HTERT RPE-1 (cell line): ENCODE results near the gene GPR27.

Experiments used
- in situ Hi-C: fragments of 300-500 bp; cut with MboI; formaldehyde crosslinking; loops from 4 replicates; pipeline ENCODE4 v1.14.3; 2020; ENCODE audit warnings: low sequenced_read_pairs

Gene GPR27

DNA sequence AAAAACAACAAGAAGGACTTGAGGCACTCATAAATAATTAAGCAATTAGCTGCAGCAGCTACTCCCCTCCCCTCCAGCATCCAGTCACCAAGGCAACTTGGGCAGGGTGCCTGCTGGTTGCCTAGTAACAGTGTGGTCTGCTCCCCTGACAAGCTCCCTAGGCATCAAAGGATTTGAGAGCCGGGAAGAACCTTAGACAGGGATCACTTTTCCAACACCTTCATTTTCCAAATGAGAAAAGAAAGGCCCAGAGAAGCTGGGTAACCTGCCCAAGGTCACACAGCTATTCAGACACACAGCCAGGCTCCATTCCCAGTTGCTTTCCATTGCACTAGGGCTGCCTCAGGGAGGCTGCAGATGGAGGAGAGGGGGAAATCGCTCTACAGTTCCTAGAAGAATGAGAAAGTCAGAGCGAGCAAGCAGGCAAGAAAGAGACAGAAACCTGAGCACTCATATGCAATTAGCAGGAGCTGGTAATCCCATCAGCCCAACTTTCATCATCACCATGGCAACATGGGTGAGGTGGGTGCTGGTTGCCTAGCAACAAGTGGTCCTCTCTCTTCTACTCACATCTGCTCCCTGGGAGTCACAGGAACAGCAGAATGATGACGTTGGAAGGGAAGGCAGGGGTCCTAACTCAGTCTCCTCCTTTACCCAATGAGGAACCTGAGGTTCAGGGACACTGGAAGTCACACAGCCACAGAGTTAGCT lies 24.9 kb upstream of the GPR27 start:
- in situ Hi-C loops, result no loop called here

DNA sequence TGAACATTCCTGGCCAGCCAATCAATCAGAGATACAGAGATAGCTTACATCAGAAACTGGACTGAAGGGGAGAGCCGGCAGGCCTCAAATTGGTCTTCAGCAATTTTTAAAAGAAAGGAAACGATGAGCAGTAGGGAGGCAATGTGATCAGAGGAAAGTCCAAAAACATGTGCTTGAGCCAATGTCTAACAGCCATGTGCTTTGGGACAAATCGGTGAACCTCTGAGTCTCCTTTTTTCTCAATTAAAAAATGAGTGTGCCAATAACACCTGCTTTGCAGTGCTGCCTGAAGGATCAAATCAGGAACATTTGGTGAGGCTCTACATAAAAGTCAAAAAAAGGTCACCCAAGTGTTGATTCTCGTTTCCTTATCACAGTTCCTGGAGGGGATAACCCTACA lies 21.0 kb upstream of the GPR27 start:
- in situ Hi-C loops, result no loop called here

DNA sequence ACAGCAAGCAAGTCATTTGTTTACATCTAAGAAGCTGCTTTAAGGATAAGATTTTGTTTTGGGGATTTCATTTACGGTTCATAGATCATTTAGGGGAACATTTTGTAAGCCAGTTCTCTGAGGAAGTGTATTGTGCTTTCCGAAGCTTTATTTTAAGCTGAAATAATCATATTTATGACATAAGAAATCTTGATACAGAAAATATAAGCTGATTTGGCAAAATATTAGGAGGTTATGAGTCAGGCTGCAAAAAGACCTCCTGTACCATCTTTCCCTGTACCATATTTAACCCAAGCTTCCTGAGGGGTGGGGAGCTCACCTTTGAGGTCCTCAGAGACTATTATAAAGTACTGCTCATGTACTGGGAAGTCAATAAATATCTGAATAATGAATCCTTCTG lies 20.3 kb upstream of the GPR27 start:
- in situ Hi-C loops, result no loop called here

DNA sequence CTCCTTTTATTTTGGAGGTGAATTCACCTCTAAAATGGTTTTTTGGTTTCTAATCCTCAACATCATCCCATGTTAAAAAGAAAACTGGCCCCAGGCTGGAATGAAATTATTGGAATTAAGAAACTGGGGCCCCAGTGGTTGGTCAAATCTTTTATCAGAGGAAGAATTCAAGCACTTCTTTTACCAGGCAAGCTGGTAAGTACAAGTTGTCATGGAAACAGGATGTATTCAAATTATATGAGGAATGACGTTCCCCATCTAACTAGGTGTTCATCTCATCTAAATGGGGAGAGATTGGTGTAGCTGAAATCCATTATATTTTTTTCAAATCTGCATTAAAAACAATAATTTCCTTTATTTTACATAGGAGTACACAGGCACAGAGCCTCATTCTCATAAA lies 18.8 kb upstream of the GPR27 start:
- in situ Hi-C loops, result no loop called here

DNA sequence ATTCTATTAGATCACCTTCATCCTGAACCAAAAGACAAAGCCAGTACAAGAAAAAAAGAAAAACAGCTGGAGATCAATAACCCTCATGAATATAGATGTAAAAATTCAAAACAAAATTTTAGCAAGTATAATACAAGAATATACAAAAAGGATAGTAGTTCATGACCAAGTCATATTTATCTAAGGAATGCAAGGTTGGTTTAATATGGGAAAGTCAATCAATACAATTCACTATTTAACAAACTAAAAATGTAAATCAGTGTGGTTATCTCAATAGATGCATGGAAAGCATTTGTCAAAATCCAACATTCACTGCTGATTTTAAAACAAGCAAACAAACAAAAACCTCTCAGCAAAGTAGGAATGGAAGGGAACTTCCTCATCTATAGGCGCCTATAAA lies 11.0 kb upstream of the GPR27 start:
- in situ Hi-C loops, result no loop called here

DNA sequence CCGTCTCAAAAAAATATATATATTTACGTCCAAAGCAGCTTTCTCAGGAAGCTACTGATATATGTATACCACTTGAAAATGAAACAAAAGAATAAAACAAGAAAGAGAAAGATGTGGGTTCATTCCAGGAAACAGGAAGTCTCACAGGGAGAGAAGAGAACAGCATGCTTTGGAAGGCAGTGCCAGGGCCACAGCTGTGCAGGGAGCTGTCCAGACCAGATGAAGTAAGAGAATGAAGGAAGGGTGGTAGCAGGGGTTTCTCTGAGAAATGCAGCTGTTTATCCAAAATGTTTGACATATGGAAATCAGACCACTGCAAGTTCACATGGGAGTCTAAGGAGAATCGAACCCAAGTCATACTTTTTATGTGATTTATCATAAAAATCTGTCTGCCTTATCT lies 8.9 kb upstream of the GPR27 start:
- in situ Hi-C loops, result no loop called here

DNA sequence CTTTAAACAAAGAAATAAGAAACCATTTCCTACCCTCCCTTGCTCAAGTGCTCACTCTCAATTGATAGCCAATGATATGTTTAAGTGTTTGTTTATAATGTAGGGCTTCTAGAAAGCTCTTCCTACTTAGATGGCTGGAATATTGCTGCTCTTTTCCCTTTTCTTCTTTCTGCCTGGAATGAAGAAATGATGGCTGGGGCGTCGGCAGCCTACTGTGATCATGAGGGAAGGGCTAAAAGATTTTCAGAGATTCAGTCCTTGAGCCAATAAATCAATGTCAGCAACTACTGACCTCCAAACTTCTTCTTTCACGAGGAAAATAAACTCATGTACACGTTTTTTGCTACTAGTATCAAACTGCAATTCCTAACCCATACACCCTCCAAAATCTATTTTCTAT lies 2.1 kb upstream of the GPR27 start:
- in situ Hi-C loops, result no loop called here

DNA sequence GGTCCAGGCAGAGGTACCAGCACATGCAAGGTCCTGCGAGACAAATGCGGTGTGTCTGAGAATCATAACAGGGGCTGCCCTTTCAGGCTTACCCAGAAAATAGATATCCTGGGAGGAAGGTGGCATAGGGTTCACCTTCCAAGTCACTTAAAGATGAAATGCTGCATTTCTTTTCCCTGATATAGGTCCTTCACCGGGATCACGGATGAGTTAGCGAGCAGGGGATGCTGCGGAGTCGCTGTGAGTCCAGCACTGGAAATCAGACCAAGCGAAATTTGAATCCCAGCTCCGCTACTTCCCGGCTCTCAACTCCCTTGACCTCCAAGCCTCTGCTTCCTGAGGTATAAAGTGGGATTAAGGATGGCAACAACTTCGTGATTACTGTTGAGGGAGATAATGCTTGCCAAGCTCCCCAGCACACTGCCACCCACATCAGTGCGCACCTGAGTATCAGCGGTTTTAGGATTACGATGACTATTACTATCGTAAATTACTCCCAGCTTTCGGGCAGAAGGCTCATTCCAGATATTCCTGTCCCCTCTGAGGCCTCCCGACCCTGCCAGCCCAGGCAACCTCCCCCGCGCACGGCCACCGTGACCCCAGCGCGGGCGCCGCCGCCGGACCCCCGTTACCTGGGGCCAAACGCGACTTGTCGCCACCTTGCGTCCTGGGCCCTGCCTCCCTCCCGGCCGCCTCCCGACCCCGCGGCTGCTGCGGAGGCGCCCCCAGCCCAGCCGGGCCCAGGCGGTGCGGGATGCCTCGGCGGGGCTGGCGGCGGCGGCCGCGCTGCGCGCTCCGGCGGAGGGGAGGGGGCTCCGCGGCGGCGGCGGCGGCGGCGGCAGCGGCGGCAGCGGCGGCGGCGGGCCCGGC lies 589 bp upstream of the GPR27 start:
- in situ Hi-C loops, result no loop called here

DNA sequence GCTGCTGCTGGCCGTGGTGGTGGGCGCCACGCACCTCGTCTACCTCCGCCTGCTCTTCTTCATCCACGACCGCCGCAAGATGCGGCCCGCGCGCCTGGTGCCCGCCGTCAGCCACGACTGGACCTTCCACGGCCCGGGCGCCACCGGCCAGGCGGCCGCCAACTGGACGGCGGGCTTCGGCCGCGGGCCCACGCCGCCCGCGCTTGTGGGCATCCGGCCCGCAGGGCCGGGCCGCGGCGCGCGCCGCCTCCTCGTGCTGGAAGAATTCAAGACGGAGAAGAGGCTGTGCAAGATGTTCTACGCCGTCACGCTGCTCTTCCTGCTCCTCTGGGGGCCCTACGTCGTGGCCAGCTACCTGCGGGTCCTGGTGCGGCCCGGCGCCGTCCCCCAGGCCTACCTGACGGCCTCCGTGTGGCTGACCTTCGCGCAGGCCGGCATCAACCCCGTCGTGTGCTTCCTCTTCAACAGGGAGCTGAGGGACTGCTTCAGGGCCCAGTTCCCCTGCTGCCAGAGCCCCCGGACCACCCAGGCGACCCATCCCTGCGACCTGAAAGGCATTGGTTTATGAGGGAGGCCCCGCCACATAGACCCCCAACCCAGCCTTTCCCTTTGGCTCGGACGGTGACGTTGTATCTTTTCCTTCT lies 1.1 kb downstream of the GPR27 start:
- in situ Hi-C loops, result no loop called here

DNA sequence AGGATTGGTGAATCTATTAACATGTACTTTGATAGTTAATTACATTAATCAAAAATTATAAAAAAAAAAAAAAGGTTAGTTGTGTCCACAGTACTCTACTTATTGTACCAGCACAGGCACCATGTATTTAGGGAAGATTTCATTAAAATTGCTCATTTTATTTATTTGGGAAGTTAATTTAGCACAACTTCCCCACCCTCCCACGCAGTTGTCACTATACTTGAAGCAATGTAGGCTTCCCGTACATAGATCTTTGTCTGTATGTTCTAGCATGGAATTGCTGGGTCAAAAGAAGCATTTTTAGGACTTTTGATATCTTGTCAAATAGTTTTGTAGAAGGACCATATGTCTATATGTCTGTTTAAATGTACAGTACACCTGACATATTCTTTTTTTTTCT lies 4.4 kb downstream of the GPR27 start:
- in situ Hi-C loops, result no loop called here

DNA sequence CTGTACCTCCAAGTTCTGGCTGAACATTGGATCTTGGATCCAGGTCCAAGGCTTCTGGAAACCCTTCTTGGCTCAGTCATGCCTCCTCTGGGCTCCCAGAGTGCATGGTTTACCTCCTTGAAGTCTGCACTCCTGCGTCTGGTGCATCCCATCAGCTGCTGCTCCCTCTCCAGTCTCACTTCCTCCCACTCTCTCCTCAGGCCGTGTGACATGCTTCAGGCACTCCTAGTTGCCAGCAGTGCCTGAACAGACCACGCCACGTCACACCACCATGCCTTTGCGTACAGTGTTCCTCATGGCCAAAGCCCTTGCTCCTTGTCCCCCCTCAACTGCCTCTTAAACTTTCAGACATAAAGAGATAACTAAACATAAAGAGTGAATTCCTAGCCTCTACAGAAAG lies 5.7 kb downstream of the GPR27 start:
- in situ Hi-C loops, result no loop called here

DNA sequence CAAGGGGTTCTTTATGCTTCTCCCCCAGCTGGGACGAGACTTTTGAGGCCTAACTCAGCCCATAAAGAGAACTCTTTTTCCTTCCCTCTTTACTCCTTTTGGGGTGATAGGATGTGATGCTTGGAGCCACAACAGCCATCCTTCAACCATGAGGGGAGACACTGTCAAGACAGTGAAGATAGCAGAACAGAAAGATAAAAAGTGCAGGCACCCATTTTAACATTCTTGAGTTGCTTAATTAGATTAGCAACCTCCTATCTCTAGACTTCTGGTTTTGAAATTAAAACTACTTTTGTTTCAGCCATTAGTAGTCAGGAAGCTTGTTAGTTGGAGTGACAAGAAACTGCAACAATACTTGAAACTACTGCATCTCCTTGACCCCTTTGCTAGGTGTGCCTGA lies 6.5 kb downstream of the GPR27 start:
- in situ Hi-C loops, result no loop called here

DNA sequence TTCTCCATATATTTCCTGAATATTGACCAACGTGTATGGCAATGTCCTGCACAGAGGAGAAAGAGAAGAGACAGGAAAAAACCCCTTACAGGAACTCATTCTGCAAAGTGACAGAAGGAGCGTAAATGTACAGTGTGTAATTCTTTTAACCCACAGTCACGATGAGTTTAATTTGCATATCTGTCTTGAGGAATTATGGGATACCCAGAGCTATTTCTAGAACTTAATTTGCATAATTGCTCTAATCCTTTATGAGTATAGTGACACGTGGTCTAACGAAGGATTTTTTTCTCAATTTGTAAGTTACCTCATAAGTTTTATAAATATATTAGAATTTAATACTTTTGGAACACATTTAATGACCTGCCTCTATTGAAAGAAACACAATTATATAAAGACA lies 9.8 kb downstream of the GPR27 start:
- in situ Hi-C loops, result no loop called here

DNA sequence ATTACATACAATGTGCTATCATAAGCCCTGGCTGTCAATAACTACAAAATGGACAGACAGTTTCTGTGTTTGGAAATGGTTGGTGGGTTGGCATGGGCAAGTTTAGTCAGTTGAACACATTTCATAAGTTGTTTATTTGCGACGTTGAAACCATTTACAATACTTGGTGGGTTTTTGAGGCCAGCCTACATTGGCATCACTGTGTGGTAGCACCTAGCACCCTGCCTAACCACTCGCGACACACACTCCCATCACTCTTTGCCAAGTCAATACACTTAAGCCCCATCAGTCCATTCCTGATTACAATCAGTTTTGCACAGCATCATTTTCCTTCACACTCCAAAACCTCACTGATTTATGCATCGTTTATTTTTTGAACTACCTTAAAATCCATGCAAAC lies 17.5 kb downstream of the GPR27 start:
- in situ Hi-C loops, result no loop called here

DNA sequence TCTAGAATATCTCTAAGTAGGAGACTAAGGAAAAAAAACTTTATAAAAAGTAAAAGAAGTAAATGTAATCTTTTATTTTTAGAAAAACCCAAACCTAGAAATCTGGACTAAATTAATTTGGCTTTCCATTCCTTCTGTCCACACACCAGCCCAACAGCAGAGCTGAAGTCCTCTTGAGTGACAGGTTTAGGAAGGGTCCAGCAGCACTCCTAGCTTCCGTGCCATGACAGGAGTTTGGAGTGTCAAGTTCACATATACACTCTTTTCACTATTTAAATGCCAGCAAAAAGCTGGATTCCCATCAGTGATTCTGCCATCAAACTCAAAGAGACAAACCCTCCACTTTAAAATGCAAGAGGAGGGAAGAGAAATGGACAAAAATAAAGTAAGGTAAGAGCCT lies 18.2 kb downstream of the GPR27 start:
- in situ Hi-C loops, result no loop called here

DNA sequence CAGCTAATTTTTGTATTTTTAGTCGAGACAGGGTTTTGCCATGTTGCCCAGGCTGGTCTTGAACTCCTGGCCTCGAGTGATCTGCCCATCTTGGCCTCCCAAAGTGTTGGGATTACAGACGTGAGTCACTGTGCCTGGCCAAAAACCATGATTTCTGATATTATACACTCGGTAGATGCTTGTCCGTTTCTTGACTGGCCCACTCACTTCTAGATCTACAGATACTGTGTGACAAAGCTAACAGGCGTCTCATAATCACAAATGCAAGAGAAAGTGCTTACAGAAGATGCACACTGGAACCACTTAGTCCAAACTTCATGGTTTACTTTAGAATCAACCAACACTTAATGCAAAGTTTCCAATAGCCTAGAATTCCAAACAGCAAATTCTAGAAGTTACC lies 22.9 kb downstream of the GPR27 start:
- in situ Hi-C loops, result no loop called here

DNA sequence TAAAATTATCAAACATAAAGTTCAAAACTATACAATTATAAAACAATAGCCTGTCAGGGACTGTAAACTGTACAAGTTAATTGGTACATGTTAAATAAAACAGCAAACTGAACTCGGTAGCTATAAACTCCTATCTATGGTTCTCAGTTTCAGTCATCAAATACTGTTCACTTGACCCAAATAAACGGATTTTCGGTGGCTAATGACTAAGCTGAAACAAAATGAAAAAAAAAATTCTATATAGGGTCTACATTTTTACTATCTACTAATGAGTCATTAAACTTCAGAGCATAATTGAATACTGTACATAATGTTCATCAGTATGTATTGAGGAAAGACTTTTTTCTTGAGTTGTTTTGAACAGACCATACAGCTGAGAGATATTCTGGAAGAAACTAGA lies 24.7 kb downstream of the GPR27 start:
- in situ Hi-C loops, result no loop called here

DNA sequence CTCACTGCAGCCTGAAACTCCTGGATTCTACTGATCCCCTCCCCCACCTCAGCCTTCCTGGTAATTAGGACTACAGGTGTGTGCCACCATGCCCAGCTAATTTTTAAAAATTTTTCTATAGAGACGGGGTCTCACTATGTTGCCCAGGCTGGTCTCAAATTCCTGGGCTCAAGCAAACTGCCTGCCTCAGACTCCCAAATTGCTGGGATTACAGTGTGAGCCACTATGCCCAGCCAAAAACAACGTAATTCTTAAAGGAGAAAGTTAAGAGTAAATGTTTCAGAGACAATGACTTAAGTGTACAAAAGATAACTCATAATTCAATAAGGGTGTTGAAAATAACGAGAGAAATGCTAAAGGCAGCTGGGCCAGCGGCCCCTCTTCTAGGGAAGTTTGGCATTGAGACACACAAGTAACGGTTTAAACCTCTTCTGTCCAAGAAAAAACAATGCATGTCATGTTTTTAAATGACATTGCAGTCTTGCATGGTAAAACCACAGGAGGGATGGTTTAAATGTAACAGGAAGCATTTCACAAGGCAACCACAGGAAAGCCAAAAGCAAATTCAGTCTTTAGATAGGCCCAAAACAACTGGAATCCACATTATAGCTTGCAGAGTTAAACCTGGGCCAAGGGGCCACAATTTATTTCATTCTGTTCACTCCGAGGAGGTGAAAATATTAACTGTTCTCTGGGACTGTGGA lies 26.2 kb downstream of the GPR27 start:
- in situ Hi-C loops, result no loop called here

DNA sequence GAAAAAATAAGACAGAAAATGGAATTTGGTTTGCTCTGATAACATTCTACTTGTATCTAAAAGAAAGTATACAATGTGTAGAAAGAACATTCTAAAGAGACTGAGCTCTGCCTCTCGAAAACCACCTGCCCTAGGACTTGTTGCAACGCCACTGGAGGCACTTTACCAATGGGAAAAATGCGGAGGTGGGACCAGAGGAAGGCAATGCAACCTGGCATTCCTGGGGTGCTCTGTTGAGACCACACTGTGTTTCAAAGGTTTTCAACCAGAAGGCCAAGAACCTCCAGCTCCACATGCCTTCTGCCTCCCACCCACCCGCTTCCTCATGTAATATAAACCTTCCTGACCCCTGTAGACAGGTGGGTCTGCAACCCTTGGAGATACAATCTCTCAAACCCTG lies 26.8 kb downstream of the GPR27 start:
- in situ Hi-C loops, result no loop called here

DNA sequence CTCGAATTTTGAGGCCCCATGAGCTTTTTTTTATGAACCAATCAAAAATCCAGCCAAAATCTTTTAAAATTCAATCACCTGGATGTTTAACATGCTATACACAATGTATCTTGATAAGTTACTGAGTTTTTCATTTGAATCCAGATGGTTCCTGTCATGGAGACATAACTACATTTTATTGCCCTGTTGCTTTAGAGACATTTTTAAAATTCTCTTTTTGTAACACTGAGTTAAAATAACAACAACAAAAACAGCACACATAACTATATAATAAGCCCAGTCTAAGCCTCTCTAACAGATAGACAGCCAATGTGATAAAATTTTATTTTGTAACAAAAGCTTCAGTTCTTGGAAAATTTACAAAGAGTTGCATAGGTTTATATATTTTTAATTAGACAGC lies 29.5 kb downstream of the GPR27 start:
- in situ Hi-C loops, result no loop called here

DNA sequence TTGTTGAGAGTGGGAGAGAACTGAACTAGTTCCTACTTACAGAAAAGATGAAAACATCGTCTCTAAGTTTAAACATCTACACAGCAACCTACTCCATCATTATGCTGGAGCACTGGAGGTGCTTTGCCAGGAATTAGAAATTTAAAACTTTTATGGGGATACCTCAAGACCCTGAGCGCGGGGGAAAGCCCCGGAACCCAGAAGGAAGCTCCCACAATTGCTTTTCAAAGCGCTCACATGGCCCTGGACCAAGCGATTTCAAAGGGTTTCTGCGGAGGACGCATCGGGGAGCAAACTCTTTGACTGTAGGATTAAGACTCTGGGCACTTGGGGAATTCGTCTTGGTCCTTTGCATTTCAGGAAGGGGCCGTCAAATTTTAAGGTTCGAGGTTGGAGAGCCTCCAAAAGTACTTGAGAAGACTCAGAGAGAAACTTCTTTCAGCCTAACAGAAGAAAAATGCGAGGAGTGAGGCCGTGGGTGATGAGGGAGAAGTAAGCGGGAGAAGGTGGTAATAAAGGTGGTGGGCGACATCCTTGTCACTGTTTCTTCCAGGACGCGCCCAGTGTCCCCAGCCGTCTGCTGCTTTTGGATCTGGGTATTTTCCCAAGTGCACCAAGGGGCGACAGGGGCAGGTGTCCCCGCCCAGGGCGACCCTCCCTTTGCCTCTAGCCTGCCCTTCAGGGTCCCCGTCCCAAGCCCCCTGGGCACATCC lies 30.7 kb downstream of the GPR27 start:
- in situ Hi-C loops, result no loop called here
